Mucosa of descending colon (tissue), 3 donors: ENCODE results near the gene JMJD4. TPM values are rescaled to one million over a fixed set of nuclear protein-coding genes. Genes with fewer than 3 reads are reported as not detected.

Source experiments
- ATAC-seq: fragments of 200-7000 bp; cut with Tn5 transposase; one replicate; pipeline ENCODE4 v1.9.1; 2020; ENCODE audit warnings: mild to moderate bottlenecking, moderate library complexity
- DNase-seq, 3 donors: peaks; one replicate each; pipeline ENCODE4 v3.0.0-alpha.2; 2020
- H3K36me3 ChIP-seq: fragments of 200-600 bp; one replicate; pipeline ENCODE4 v1.8.0; 2021; ENCODE audit warnings: low read depth, mild to moderate bottlenecking
- H3K4me1 ChIP-seq: fragments of 200-600 bp; one replicate; pipeline ENCODE4 v1.8.0; 2021; ENCODE audit warnings: low read depth, mild to moderate bottlenecking
- H3K4me3 ChIP-seq: fragments of 200-600 bp; one replicate; pipeline ENCODE4 v1.8.0; 2021; ENCODE audit warnings: mild to moderate bottlenecking
- H3K9me3 ChIP-seq: fragments of 200-600 bp; one replicate; pipeline ENCODE4 v1.8.0; 2021; ENCODE audit warnings: mild to moderate bottlenecking
- intact Hi-C, 2 donors: fragments of 100-400 bp; cut with DNase I in 1 of 2; cut with micrococcal nuclease in 1 of 2; formaldehyde crosslinking; loops; one replicate each; pipeline versions ENCODE4 v1.11.0 to v1.11.1; 2022; cut with DNase I, micrococcal nuclease
- long read RNA-seq, 2 donors: library from polyadenylated mRNA; unstranded; transcript quantifications; one replicate each; pipeline ENCODE4 v2.0.0, GENCODE V29; 2019 to 2021
- total RNA-seq, 3 donors: library from RNA; stranded (reverse); fragmentation: NEBNext Ultra II Directional in 2 of 3; extraction: Animal tissue kit (Norgen Biotek cat#: 25700) in 2 of 3; gene quantifications; one replicate each; pipeline versions ENCODE4 v1.2.1 to v1.2.4, GENCODE V29; 2021 to 2023
- TF ChIP-seq, protein P1 (sequence below): fragments of 200-600 bp; IDR thresholded peaks from one replicate; pipeline ENCODE4 v1.8.0; 2022; ENCODE audit warnings: antibody characterized with exemption, mild to moderate bottlenecking
- donor health status: DM: no; HTN: no; CAD: no; lungs with moderate emphysema.
- donor health status: DM: no; HTN: no; CAD: no.
- donor health status: DM: no; HTN: yes; CAD: no.

JMJD4 gene, protein sequence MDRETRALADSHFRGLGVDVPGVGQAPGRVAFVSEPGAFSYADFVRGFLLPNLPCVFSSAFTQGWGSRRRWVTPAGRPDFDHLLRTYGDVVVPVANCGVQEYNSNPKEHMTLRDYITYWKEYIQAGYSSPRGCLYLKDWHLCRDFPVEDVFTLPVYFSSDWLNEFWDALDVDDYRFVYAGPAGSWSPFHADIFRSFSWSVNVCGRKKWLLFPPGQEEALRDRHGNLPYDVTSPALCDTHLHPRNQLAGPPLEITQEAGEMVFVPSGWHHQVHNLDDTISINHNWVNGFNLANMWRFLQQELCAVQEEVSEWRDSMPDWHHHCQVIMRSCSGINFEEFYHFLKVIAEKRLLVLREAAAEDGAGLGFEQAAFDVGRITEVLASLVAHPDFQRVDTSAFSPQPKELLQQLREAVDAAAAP
- 10 to 100 TPM; 12.3 to 18.1 (median 13.8) TPM for total RNA-seq
- long read RNA-seq, donor 1, transcript JMJD4-201 (6 exons, 2,595 nt): major isoform, 12 of 35 reads
- long read RNA-seq, donor 1, partial matches to known transcripts: 9 of 35 reads
- long read RNA-seq, donor 1, other reads (novel, unspliced or antisense): 13 of 35 reads
- long read RNA-seq, donor 2, partial matches to known transcripts: 1 of 10 reads
- long read RNA-seq, donor 2, other reads (novel, unspliced or antisense): 6 of 10 reads

DNA sequence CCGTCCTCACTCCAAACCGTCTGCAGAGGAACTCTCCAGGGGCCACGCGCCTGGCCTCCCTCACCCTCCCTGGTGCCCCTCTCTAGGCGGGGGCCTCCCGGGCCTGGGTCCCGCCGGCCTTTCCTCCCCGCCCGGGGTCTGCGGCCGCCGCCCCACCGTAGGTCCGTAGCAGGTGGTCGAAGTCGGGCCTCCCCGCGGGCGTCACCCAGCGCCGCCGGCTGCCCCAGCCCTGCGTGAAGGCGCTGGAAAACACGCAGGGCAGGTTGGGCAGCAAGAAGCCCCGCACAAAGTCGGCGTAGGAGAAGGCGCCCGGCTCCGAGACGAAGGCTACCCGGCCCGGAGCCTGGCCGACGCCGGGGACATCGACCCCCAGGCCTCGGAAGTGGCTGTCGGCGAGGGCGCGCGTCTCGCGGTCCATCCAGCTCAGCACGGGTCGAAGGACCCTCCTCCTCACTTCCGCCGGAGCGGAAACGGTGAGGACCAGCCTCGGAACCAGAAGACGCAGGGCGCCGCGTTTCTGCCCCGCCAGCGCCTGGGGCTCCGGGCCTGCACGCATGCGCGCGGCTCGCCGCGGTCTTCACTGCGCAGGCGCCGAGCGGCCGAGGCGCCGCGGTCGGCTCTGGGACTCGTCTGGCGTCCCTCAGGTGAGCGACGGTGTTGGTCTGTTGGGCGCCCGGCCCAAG is at the start of gene JMJD4, which contains the start of gene SNAP47:
Gene JMJD4, minus strand, starts transcription at position 447 of the 683 bp plus-strand sequence. Its CDS starts 29 bp downstream, at position 418.
Gene SNAP47, plus strand, starts transcription at position 580 of the 683 bp plus-strand sequence. CDS start 12,302 bp downstream, outside the sequence.
- H3K4me3 ChIP-seq: peak within 1 kb of the TSS; percentile 80
- ATAC-seq (peak; percentile 95), DNase-seq (peak; percentile 90 to 95 (median 95))
- H3K4me1 ChIP-seq: peaks cover 18% of the 10 kb centered on the region
- H3K36me3 ChIP-seq: no peaks in the 10 kb centered on the region
- TF ChIP-seq, protein P1, sequence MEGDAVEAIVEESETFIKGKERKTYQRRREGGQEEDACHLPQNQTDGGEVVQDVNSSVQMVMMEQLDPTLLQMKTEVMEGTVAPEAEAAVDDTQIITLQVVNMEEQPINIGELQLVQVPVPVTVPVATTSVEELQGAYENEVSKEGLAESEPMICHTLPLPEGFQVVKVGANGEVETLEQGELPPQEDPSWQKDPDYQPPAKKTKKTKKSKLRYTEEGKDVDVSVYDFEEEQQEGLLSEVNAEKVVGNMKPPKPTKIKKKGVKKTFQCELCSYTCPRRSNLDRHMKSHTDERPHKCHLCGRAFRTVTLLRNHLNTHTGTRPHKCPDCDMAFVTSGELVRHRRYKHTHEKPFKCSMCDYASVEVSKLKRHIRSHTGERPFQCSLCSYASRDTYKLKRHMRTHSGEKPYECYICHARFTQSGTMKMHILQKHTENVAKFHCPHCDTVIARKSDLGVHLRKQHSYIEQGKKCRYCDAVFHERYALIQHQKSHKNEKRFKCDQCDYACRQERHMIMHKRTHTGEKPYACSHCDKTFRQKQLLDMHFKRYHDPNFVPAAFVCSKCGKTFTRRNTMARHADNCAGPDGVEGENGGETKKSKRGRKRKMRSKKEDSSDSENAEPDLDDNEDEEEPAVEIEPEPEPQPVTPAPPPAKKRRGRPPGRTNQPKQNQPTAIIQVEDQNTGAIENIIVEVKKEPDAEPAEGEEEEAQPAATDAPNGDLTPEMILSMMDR: no peak
- intact Hi-C loops: no loop called here
- H3K9me3 ChIP-seq: no peaks in the 10 kb centered on the region

GRCh38 chr1:227782226-227782625 is 47.1 kb upstream of the JMJD4 start:
- ATAC-seq (no peak), DNase-seq (no peak)
- Histone ChIP-seq H3K4me1 (peaks cover 13% of the 10 kb centered on the region), H3K36me3 (no peaks in the 10 kb centered on the region), H3K4me3 (no peak overlapping the region), H3K9me3 (no peaks in the 10 kb centered on the region)
- intact Hi-C loops: no loop called here
- TF ChIP-seq, protein P1: no peak

DNA sequence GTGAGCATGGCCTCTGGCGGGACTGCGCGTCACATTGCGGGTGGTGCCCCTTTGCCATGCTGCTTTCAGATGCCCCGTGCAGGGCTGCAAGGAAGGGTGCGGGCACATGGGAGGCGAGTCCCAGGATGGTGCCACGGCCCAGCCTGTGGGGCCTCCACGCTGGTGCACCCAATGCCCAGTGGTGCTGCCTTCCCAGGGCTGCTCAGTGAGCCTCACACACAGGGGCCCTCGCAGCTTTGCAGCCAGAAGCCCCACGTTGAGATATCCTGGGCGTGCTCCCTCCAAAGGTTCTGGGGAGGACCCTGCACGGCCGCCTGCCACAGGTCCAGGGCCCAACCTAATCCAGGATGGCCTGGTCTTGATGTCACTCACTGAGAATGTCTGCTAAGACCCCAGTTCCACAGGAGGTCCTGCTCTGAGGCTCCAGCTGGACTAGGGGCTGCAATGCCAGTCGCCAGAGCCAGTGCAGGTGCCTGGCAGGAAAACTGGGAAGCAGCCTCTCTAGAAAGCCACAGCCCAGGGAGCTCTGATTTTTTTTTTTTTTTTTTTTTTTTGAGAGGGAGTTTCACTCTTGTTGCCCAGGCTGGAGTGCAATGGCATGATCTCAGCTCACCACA is 46.3 kb upstream of the JMJD4 start:
- ATAC-seq (no peak), DNase-seq (no peak)
- Histone ChIP-seq H3K36me3 (no peaks in the 10 kb centered on the region), H3K9me3 (no peaks in the 10 kb centered on the region), H3K4me3 (no peak overlapping the region), H3K4me1 (peaks cover 5% of the 10 kb centered on the region)
- TF ChIP-seq, protein P1: no peak
- intact Hi-C loops: no loop called here

GRCh38 chr1:227780101-227781044 is 45.3 kb upstream of the JMJD4 start:
- no peaks in the 10 kb centered on the region for H3K9me3 ChIP-seq
- H3K36me3 ChIP-seq: no peaks in the 10 kb centered on the region
- DNase-seq: no peak
- intact Hi-C loops: no loop called here
- TF ChIP-seq, protein P1: no peak
- H3K4me3 ChIP-seq: no peak overlapping the region
- no peaks in the 10 kb centered on the region for H3K4me1 ChIP-seq
- no peak for ATAC-seq
